D341Med (cell line): ENCODE results near the gene DPF1.
"Not testable (repeated sequence)": the region's sequence is repeated elsewhere in the genome, so short reads cannot be mapped to it uniquely, and the experiment has no call there.

Experiments used
- DNase-seq: peaks from one replicate; pipeline ENCODE4 v3.0.0; 2012; ENCODE audit warnings: low spot score

The DPF1 gene

DNA sequence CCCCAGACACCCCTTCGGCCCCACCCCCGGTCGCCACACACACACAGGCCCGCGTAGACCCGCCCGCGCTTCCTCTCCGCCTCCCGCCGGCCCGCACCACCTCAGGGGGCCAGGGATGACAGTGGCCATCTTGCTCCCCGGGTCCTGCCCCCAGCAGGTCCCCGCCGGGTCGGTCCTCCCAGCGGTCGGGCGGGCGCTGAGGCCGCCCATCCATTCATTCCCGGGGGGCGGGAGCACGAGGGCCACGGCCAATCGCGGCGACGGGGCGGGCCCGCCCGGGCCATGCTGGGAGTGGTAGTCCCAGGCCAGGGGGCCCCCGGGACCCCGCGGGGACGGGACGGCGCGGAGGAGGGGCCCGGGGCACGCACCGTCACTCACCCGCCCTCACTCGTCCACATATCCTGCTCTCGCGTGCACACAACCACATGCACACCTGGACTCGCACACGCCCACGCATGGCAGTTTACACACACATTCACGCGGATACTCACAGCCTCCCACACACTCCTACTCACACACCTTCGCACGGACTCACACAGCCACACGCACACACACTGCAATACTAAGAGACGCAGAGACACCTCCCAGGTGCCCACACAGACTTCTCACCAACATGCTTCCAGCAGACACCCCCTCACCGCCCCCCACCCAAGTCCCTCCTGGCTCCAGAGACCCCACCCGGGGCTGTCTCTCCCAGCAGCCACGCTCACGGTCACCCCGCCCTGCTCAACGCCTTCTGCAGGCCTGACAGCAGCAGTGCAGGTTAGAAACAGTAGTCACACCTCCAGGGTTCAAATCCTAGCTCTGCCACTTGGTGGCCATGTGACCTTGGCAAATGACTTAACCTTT is at the start of gene DPF1:
Gene DPF1 (minus strand): TSS at position 209 of the 849 bp plus-strand sequence. CDS start 80 bp downstream, at position 129.
- peak; percentile 98 for DNase-seq

DNA sequence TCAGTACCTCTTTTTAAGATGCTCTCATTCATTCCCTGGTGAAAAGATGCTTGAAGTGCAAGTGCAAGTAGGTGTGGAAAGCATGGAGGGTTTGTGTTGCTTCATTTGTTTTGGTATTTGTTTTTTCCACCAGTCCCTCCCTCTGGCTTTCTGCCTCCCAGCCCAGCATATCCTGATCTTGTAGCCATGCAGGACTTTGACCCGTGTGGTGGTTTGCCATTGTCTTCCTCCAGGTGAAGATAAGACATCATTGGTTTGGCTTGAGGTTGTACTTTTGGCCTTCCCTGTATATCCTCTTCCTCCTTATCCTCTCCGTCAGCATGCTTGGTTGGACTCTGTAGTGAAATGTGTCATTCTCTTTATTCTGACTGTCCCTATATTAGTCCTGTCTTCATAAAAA is 49.5 kb upstream of the DPF1 start:
- DNase-seq = no peak

DNA sequence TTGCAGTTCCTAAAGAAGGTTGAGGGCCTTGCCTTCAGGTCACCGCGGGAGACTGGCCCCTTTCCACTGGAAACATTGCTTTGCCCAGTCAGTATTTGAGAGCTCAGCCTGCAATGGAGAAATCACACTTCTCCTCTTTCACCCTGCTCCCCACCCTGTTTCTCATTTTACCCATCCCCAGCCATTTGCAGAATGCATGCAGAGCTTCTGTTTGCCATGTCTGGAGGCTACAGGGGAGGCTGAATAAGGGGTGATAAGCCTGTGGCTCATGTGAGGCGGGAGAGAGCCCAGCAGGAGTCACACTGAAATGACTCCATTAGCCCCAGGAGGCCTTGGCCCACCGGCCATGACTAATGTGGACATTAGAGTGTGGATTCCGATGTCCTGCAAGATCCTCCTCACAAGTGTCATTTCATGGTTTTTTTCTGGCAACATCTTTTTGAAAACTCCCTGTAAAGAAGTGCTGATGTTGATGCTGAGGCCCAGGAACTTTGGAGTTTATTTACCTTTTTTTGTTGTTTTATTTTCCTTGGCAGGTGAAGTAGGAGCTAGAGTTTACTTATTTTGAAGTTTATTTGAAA is 46.7 kb upstream of the DPF1 start:
- DNase-seq = no peak

DNA sequence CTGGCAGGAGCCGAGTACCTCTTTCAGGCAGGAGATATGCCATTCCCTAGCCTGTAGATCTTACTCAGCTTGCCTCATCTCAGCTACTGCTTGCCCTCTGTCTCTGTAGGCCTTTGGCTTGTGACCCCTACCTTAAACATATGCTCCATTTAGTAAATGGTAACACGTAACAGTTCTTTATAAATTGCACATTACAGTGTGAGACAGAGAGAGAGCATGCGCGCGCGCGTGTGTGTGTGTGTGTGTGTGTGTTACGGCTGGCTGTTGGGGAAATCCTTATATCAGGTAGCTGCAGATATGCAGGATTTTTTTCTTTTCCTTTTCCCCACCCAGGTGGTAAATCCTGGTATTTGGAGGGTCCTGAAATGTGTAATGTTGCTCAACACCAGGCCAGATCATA is 44.5 kb upstream of the DPF1 start:
- DNase-seq = no peak

DNA sequence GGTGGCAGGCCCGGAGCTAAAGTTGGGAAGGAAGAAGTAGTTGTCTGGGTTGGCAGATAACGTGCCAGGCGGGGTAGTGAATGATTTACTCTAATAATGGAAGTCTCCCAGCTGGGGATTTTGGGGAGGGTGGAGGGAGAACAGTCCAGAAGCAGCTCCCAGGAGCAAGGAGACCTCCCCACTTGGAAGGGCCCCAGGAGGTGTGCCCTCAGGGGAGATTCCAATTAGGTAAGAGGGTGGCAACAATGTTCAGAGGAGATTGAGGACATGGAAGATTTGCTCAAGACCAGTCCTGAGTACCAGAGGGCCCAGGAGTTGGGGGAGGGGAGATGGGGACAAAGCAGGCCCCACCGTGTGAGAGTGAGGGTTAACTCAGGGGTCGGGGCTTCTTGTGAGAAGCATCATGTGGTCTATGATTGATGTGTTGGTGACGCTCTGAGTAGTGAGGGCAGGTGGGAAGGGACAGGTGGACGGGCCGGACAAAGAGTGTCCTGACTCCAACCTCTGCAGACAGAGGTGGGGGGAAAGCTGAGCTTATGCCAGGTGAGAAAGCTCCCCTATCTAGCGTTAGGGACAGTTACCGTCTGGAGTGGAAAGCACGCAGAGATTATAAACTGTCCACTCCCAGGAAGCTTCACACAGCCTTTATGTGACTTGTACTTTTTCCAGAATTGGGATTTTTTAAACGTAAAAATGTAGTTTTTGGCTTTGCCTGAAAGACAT is 43.9 kb upstream of the DPF1 start:
- DNase-seq = no peak

DNA sequence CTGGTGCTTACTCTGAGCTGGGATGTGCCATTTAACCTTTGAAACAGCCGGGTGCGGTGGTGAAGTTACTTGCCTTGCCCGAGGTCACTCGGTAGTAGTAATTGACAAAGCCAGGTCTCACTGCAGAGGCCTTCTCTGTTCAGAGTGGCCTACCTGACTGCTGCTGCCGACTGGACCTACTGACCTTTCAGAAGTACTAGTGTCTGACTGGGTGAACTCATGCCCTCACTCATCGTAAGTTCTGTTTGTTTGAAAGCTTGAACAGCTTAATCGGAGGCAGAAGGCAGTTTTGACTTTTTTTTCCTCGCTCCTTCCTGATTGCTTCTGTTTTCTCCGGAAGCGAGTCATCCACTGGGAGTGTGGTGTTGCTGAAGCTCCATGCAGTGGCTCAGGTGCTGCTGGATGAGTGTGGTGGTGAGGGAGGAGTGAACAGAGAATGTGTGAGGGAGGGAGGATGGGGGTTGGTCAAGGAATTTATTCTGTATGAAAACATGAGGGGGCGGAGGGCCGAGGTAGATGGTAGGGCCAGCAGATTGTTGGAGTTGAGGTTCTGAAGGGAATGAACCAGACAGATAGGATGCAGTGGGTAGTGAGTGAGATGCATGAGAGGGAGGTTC is 43.1 kb upstream of the DPF1 start:
- no peak for DNase-seq

DNA sequence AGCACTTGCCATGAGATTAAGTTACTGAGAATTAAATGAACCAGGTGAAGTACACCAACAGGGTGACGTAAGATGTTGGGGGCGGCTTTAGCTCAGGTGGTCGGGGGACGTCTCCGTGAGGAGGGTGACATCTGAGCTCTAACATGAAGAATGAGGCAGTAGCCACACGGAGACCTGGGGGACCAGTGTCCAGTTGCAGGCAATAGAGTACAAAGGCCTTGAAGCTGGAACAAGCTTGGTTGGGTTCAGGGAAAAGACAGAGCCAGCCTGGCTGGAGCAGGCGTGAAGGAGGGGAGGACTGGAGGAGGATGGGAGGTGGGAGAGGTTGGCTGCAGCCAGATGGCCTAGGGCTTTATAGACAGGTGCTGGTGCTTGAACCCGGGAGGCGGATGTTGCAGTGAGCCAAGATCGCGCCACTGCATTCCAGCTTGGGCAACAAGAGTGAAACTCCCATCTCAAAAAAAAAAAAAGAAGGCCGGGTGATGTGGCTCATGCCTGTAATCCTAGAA is 42.0 kb upstream of the DPF1 start:
- no peak for DNase-seq

DNA sequence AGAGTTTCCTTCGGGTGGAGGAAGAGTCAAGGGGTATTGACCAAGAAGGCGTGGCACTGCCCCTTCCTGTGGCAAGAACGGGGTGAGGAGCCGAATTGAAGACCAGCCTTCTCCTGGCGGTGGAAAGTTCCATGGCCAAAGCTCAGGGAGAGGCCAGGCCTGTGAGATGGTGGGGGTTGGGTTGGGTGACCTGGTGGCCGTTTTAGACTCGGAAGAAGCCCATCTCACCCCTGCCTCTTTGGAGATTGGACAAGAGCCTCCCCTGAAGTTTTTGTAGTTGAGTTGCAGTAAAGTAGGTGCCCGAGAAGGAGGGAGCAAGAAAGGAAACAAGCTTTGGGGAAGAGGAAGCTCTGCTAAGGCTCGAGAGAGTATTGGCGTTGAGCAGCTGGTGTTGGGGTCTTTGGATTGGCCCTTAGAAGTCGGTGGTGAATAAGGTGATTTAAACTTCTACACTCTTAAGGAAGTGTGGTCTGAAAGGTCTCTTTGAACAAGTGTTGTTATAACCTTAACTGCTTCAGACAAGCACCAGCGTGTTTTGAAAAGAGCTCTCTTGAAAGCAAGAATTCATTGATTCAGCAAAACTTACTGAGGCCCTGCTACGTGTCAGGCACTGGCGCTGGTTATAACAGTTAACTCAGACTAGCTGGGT is 41.3 kb upstream of the DPF1 start:
- DNase-seq = no peak

DNA sequence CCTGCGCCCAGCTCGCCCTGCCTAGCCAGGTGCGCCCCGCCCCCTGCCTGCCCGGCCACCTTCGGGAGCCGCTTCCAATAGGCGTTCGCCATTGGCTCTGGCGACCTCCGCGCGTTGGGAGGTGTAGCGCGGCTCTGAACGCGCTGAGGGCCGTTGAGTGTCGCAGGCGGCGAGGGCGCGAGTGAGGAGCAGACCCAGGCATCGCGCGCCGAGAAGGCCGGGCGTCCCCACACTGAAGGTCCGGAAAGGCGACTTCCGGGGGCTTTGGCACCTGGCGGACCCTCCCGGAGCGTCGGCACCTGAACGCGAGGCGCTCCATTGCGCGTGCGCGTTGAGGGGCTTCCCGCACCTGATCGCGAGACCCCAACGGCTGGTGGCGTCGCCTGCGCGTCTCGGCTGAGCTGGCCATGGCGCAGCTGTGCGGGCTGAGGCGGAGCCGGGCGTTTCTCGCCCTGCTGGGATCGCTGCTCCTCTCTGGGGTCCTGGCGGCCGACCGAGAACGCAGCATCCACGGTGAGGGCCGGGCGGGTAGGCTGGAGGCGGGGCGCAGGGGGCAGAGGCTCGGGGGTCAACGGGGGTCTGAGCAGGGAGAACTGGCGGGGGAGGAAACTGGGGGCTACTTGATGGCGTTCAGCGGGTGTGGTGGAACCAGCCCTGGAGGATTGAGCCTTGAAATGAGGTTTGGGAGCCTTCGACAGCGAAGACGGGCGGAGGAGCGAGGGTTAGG is 40.6 kb upstream of the DPF1 start, which contains the start of gene SPINT2:
Gene SPINT2 (plus strand): TSS at position 88 of the 727 bp plus-strand sequence. CDS start 320 bp downstream, at position 408.
- no peak for DNase-seq

DNA sequence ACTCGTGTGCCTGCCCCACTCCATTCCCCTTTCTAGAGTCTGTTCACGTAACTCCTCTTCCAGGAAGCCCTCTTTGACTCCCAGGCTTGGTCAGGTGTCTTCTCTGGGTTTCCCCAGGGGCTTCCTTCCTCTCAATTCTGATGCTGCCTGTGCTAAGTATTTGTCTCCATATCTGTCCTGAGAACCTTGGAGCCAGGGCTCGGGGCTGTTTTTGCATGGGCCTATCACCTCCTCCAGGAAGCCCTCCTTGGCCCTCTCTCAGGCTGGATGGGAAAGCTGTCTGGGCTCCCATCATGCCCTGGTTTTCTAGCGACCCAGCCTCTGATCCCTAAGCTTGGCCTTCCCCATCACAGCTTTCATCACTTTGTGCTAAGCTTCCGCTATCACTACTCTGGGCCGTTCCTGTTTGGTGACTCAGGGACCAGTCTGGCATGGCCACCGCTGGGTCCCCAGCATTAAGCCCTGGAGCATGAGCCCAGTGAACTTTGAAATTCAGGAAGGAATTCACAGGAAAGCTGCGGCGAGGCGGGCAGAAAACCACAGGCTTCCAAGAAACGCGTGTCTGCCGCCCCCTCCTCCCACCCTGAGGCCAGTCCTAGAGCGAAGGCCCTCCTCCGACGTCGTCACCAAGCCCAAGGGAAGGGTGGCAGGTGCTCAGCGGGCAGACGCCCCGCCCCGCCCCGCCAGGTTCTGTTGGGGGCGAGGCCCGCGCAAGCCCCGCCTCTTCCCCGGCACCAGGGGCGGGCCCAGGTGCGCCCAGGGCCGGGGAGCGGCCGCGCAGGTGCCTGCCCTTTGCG is 39.9 kb upstream of the DPF1 start:
- DNase-seq = peak; percentile 51

DNA sequence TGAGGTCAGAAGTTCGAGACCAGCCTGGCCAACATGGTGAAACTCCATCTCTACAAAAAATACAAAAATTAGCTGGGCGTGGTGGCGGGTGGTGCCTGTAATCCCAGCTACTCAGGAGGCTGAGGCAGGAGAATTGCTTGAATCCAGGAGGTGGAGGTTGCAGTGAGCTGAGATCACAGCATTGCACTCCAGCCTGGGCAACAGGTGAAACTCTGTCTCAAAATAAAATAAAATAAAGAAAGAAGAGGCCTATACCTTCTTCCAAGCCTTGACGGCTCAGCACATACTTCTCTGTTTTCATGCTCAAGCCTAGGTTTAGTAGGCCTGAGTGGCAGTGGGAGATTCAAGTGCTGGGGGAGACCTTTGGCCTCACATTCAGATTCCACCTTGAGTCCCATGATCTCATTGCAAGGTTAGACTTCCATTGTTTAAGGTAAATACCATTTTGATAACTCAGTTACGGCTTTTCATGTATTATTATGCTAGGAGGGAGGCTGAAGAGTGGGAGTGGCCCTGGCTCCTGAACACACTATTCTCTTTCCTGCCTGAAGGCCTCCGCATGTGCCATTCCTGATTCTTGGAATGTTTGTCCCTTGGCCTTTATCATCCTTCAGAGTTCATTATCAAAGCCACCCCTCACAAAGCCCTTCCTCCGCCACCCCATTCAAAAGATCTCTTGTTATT is 38.7 kb upstream of the DPF1 start:
- DNase-seq = no peak

DNA sequence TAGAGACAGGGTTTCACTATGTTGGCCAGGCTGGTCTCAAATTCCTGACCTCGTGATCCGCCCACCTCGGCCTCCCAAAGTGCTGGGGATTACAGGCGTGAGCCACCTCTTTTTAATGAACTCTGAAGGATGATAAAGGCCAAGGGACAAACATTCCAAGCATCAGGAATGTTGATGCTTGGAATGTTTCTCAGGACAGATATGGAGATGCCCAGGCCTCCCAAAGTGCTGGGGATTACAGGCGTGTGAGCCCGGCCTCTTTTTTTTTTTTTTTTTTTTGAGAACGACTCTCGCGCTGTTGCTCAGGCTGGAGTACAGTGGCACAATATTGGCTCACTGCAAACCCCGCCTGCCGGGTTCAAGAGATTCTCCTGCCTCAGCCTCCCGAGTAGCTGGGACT is 37.9 kb upstream of the DPF1 start:
- not testable (repeated sequence) for DNase-seq

DNA sequence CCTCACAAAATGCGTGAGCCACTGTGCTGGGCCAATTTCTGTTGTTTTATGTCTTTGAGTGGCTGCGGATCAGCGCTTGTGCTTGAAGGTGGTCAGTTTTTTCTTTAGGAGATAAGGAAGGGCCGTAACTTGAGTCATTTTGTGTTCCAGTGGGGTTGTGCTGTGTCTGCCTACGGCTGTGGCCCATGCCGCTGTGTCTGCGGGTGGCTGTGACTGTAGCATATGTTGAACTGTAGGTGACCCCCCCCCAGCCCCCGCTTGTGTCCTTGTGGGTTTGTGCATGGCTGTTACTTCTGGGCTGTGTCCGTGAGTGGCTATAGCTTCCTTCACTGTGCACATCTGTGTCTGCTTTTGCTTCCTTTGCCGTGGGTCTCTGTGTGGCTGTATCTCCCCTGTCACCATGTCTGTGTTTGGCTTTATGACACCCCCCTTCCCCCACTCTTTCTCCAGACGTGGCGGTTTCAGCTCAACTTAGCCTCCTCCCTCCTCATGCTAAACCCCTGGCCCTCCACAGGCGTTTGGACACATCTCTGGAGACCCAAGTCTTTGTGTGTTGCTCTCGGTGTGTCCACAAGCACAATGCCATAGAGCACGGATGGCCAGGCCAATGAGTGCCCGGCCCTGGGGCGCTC is 31.5 kb upstream of the DPF1 start:
- DNase-seq = no peak

DNA sequence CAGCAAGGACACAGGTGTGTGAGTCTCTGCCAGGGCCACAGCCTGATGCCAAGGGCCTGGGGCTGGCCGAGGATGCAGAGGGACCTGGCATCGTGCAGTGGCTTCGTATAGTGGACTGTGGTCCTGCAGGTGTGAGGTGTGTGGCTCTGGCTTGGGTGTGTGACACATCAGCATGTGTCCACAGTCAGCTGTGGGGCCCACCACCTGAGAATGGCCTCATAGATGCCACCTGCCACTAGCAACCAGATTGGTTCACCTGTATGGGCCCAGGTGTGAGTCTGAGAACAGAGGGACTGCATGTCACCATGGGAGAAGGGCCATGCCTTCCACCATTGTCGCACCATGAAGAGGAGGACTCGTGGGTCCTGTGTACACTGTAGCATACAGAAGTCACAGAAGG is 29.8 kb upstream of the DPF1 start:
- no peak for DNase-seq

DNA sequence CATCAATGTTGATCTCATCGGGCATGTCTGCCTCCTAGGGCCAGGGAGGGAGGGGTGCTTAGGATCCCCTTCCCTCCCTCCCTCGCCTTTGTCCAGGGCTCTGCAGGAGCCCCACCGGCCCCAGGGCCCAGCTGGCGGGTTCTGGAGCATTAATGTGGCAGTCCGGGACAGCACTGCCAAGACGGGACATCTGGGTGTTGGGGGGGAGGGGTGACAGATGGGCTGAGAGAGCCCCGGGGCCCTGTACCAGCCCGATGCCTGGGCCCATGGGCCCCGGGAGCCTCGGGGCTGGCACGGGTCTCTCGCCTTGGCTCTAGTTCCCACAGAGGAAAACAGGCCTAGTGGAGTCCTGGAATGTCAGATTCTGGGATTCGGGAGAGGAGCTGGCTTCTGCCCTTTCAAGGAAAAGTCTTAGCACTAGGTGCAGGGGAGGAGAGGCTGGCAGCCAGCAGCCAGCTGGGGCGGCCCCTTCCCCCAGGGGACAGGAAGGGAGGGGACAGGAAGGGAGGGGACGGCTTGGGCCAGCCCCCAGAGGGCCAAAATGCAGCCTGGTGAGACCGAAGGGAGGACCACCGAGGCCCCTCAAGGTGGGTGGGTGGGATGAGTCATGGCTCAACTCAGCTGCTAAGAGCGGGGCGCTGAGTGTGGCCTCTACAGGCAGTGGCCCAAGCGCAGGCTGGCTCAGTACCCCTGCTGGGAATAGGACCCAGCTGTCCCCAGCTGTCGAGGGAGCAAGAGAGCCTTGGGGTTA is 29.1 kb upstream of the DPF1 start:
- DNase-seq = peak; percentile 79

DNA sequence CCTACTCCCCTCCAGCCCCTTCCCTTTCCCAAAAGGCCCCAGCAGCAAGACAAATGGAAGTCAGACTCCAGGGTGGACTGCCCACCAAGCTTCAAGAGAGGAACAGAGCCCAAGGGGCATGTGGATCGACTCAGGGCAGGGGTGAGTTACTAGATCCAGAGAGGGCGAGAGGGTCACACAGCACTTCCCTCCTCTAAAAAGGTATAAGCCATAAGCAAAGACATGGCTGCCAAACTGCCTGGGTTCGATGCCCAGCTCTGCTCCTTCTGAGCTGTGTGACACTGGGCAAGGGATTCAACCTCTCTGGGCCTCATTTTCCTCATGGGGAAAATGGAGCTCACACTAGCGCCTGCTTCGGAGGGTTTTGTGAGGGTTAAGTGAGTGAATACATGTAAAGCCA is 28.4 kb upstream of the DPF1 start:
- no peak for DNase-seq

DNA sequence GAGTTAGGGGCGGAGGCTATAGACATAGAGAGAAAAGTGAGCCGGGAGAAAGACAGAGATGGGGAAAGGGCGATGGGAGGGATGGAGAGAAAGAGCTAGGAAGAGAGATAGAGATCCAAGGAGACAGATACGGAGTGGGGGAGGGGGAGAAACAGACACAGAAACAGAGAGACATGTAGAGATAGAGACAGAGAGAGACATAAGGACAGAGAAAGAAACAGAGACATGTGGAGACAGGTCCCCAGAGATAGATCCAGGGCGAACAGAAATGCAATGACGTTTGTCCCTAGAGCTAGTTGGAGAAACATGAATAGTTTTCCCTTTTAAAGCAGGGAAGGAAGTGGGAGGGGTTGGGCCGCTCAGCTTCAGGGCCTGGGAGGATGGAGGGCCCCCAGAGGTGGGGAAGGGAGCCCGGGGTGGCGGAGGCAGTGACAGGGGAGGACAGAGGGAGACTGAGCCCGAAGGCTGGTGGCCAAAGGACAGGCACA is 27.6 kb upstream of the DPF1 start:
- peak; percentile 35 for DNase-seq
